Common myeloid progenitor, CD34-positive (primary cell): ENCODE results near the gene STK36.
A peak's percentile ranks its signal among the peaks of the same experiment; 100 is the strongest.

Experiments used
- CTCF ChIA-PET: fragments of 350-600 bp; sonication (Branson Sonifier 250); formaldehyde crosslinking; loops from one replicate; lab custom pipeline; 2021; ENCODE audit warnings: antibody characterized with exemption; lab: Charles Lee
- POLR2A ChIA-PET: fragments of 350-600 bp; sonication (Branson Sonifier 250); formaldehyde crosslinking; loops from one replicate; lab custom pipeline; 2021; ENCODE audit warnings: antibody characterized with exemption; lab: Charles Lee
- DNase-seq, 3 donors: peaks; one replicate each; pipeline versions ENCODE4 v3.0.0 to v3.0.0-alpha.2; 2013
- H3K27ac ChIP-seq, 2 experiments: 1 replicate in 1 of 2; 2 replicates in 1 of 2; pipeline ENCODE4 v1.7.0; 2013; ENCODE audit warnings: inconsistent platforms in 2 of 2, low read length in 2 of 2, mild to moderate bottlenecking in 2 of 2, low read depth in 1 of 2, moderate library complexity in 1 of 2; ENCODE audit not compliant: severe bottlenecking in 2 of 2, insufficient read depth in 1 of 2, poor library complexity in 1 of 2
- H3K27me3 ChIP-seq, 5 experiments: replicated peaks in 2 of 5; 1 replicate in 3 of 5; 2 replicates in 2 of 5; pipeline versions ENCODE4 v1.6.1 to v1.7.0; 2013; ENCODE audit warnings: low read length in 4 of 5, mild to moderate bottlenecking in 2 of 5, moderate library complexity in 2 of 5, inconsistent platforms in 1 of 5; ENCODE audit not compliant: insufficient read depth in 5 of 5, control insufficient read depth in 4 of 5
- H3K36me3 ChIP-seq, 4 experiments: 1 replicate in 2 of 4; 2 replicates in 2 of 4; pipeline versions ENCODE4 v1.6.1 to v1.7.0; 2013; ENCODE audit warnings: low read length in 3 of 4, control low read depth in 1 of 4, mild to moderate bottlenecking in 1 of 4; ENCODE audit not compliant: control insufficient read depth in 4 of 4, insufficient read depth in 4 of 4
- H3K4me1 ChIP-seq, 4 experiments: 1 replicate in 3 of 4; 2 replicates in 1 of 4; pipeline versions ENCODE4 v1.6.1 to v1.7.1; 2013; ENCODE audit warnings: low read length in 3 of 4, mild to moderate bottlenecking in 3 of 4, control low read depth in 1 of 4, inconsistent platforms in 1 of 4, moderate library complexity in 1 of 4; ENCODE audit not compliant: control insufficient read depth in 4 of 4, insufficient read depth in 4 of 4; ENCODE audit errors: control extremely low read depth in 1 of 4
- H3K4me3 ChIP-seq, 7 experiments: 1 replicate in 4 of 7; 2 replicates in 3 of 7; pipeline versions ENCODE4 v1.5.1 to v1.7.0; 2013; ENCODE audit warnings: mild to moderate bottlenecking in 7 of 7, low read length in 6 of 7, moderate library complexity in 6 of 7, inconsistent platforms in 2 of 7, low read depth in 2 of 7, control low read depth in 1 of 7; ENCODE audit not compliant: insufficient read depth in 4 of 7, control insufficient read depth in 1 of 7; ENCODE audit errors: extremely low read depth in 1 of 7
- H3K9me3 ChIP-seq, 5 experiments: 1 replicate in 4 of 5; 2 replicates in 1 of 5; pipeline versions ENCODE4 v1.6.1 to v1.7.1; 2013; ENCODE audit warnings: low read length in 4 of 5, mild to moderate bottlenecking in 2 of 5, inconsistent platforms in 1 of 5, low read depth in 1 of 5, moderate library complexity in 1 of 5; ENCODE audit not compliant: control insufficient read depth in 4 of 5, insufficient read depth in 2 of 5; ENCODE audit errors: control extremely low read depth in 1 of 5
- WGBS: methylation state at CpG from one replicate; pipeline ENCODE4 v1.1.5; 2013; ENCODE audit not compliant: insufficient coverage; 5-methylcytosine and 5-hydroxymethylcytosine counted together

STK36 gene

DNA sequence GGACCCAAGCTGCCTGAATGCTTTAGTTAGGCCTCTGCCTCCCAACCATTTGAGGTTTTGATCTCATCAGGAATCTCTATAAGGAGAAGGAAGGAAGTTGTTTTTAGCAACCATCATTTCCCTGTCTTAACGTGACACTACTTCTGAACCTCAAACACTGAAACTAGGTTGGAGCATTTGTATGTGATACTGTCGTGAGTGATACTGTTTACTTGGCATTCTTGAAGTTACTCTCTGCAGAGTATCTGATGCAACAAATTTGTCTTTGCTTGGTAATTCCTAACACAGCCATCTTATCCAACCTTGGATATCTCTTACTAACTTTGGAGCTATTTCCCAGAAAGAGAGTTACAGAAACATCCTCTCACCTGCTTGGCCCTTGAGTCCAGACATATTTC, 60.9 kb downstream of the STK36 start:
- Histone ChIP-seq H3K9me3 (peaks cover 0 to 1% (median 0%) of the 10 kb centered on the region in 5 experiments), H3K36me3 (peaks cover 2 to 19% (median 7%) of the 10 kb centered on the region in 4 experiments), H3K27ac (no peak overlapping the region), H3K4me3 (no peak overlapping the region), H3K27me3 (no peaks in the 10 kb centered on the region), H3K4me1 (peaks cover 2 to 13% (median 4%) of the 10 kb centered on the region in 4 experiments)
- ChIA-PET POLR2A (no interaction called here), CTCF (interaction anchor here (1.0 to 1.7 kb wide), 2 partner anchors 10 to 115 kb away, joined by 4 to 5 read pairs; no protein-coding TSS in a partner anchor)
- DNase-seq, result no peak
- WGBS, result no CpG with 5 or more reads among the region's 2 CpGs

DNA sequence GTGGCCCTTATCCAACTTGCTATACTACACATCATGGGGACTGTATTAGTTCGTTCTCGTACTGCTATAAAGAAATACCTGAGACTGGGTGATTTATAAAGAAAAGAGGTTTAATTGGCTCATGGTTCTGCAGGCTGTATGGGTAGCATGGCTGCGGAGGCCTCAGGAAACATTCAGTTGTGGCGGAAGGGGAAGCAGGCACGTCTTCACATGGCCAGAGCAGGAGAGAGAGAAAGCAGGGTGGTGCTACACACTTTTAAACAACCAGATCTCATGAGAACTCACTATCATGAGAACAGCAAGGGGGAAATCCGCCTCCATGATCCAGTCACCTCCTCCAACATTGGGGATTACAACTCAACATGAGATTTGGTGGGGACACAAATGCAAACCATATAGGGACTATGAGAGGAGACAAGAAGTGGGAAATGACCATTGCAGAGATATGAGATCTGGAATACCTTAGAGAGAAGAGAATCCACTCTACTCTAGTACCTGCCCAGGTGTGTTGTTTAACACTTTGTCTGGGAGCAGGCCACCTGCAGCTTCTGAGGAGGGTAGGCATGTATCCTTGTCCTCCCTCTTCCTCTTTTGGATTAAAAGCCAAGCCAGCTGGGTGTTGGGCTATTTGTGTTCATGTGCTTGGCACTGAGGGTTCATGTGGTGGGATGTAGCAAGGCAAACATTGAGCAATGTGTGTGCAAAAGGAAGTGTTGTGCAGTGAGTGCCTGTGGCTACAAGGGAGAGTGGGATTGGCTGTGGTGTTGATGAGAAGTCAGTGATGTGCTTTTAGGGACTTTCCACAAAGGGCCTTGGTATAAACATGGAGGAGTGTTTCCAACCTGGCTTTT, 61.5 kb downstream of the STK36 start:
- DNase-seq, result peak in 2 of 3 donors; percentile 69
- ChIA-PET CTCF (interaction anchor here (1.0 kb wide), 1 partner anchor 114 kb away, joined by 4 read pairs; no protein-coding TSS in a partner anchor), POLR2A (no interaction called here)
- Histone ChIP-seq H3K27me3 (no peaks in the 10 kb centered on the region), H3K4me3 (no peak overlapping the region), H3K4me1 (peaks cover 2 to 13% (median 4%) of the 10 kb centered on the region in 4 experiments), H3K36me3 (peaks cover 2 to 24% (median 12%) of the 10 kb centered on the region in 4 experiments), H3K9me3 (no peaks in the 10 kb centered on the region), H3K27ac (no peak overlapping the region)
- 40% methylated on average over 1 of the region's 6 CpGs for WGBS

DNA sequence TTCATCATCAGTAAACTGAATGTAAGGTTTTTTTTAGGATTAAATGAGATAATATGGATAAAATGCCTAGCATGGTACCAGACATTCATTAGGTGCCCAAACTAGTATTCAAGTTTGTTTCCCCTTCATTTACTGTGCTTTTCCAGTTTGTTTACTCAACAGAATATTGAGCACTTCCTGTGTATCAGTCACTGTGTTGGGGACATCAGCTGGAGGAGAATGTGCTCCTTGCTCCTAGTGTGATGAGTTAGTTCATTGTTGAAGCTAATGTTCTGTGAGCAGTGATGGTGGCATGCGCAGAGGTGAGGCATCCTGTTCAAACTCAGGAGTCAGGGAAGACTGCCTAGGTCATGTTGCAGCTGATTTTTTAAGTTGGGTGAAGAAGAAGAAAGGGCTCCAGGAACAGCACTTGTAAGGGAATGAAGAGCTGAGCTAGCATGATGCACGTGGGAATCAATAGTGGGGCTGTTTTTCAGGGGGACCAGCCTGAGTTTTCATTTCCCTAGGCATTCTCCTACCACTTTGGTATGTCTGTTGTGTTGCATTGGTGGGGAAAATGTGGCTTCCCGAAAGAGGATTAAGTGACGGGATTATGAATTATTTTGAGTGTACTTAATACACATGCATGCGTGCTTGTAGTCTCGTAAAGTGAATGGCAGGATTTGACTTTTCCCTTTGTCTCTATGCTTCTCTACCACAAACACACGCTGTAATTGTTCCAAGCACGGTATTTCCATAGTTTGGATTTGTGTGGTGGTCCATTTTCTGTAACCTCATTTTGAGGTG, 62.5 kb downstream of the STK36 start:
- ChIA-PET CTCF (interaction anchor here (1.1 kb wide), 1 partner anchor 271 kb away, joined by 3 read pairs; no protein-coding TSS in a partner anchor), POLR2A (no interaction called here)
- H3K36me3 ChIP-seq, result peaks cover 2 to 29% (median 19%) of the 10 kb centered on the region in 4 experiments
- H3K27me3 ChIP-seq, result no peaks in the 10 kb centered on the region
- no peak overlapping the region for H3K27ac ChIP-seq
- DNase-seq, result no peak
- WGBS, result 100% methylated on average over 2 of the region's 8 CpGs
- H3K9me3 ChIP-seq, result no peaks in the 10 kb centered on the region
- H3K4me1 ChIP-seq, result peaks cover 2 to 13% (median 4%) of the 10 kb centered on the region in 4 experiments
- H3K4me3 ChIP-seq, result no peak overlapping the region

GRCh38 chr2:218736531-218736930, 64.6 kb downstream of the STK36 start:
- peaks cover 2 to 13% (median 4%) of the 10 kb centered on the region in 4 experiments for H3K4me1 ChIP-seq
- H3K36me3 ChIP-seq, result peaks cover 8 to 47% (median 22%) of the 10 kb centered on the region in 4 experiments
- 100% methylated on average over 1 of the region's 2 CpGs for WGBS
- H3K9me3 ChIP-seq, result no peaks in the 10 kb centered on the region
- POLR2A ChIA-PET, result interaction anchor here (0.5 kb wide), 1 partner anchor 15 kb away, joined by 3 read pairs; no protein-coding TSS in a partner anchor
- H3K4me3 ChIP-seq, result no peak overlapping the region
- no peak for DNase-seq
- H3K27ac ChIP-seq, result no peak overlapping the region
- CTCF ChIA-PET, result interaction anchor here (0.8 to 1.1 kb wide), 2 partner anchors 13 to 14 kb away, joined by 3 to 4 read pairs; no protein-coding TSS in a partner anchor
- H3K27me3 ChIP-seq, result no peaks in the 10 kb centered on the region

GRCh38 chr2:218743068-218743467, 71.2 kb downstream of the STK36 start:
- POLR2A ChIA-PET, result no interaction called here
- CTCF ChIA-PET, result interaction anchor here (0.7 kb wide), 1 partner anchor 758 kb away, joined by 3 read pairs; no protein-coding TSS in a partner anchor
- WGBS, result 82% methylated on average over 3 of the region's 6 CpGs
- Histone ChIP-seq H3K36me3 (peaks cover 21 to 64% (median 45%) of the 10 kb centered on the region in 4 experiments), H3K27ac (no peak overlapping the region), H3K27me3 (no peaks in the 10 kb centered on the region), H3K4me1 (peaks cover 0 to 5% (median 1%) of the 10 kb centered on the region in 4 experiments), H3K4me3 (no peak overlapping the region), H3K9me3 (no peaks in the 10 kb centered on the region)
- DNase-seq, result no peak

GRCh38 chr2:218744615-218745014, 72.7 kb downstream of the STK36 start:
- no peaks in the 10 kb centered on the region for H3K9me3 ChIP-seq
- no peaks in the 10 kb centered on the region for H3K27me3 ChIP-seq
- CTCF ChIA-PET, result interaction anchor here (1.2 kb wide), 1 partner anchor 154 kb away, joined by 3 read pairs; no protein-coding TSS in a partner anchor
- 80% methylated on average over 1 of the region's 3 CpGs for WGBS
- no peak overlapping the region for H3K27ac ChIP-seq
- POLR2A ChIA-PET, result no interaction called here
- no peak overlapping the region for H3K4me3 ChIP-seq
- H3K4me1 ChIP-seq, result peaks cover 0 to 5% (median 1%) of the 10 kb centered on the region in 4 experiments
- peaks cover 20 to 60% (median 40%) of the 10 kb centered on the region in 4 experiments for H3K36me3 ChIP-seq
- DNase-seq, result no peak
